Stimulated activated naive CD4-positive, alpha-beta T cell (primary cell): ENCODE data around the gene OTOGL.
"Not testable (repeated sequence)": the region's sequence is repeated elsewhere in the genome, so short reads cannot be mapped to it uniquely, and the experiment has no call there.

Source experiments
- DNase-seq, 6 experiments: peaks; one replicate each; lab custom pipeline; 2025; lab: John Stamatoyannopoulos, UW

Gene OTOGL

GRCh38 chr12:80121661-80122060 lies 22.3 kb downstream of the OTOGL start:
- DNase-seq, result no peak

- no peak for DNase-seq
Observed at GRCh38 chr12:80129895-80130530, 30.7 kb downstream of the OTOGL start.

- no peak for DNase-seq
Observed at GRCh38 chr12:80135624-80136023, 36.3 kb downstream of the OTOGL start.

GRCh38 chr12:80140005-80140404 lies 40.7 kb downstream of the OTOGL start:
- no peak for DNase-seq

GRCh38 chr12:80142640-80143039 lies 43.3 kb downstream of the OTOGL start:
- no peak for DNase-seq

GRCh38 chr12:80143537-80143936 lies 44.2 kb downstream of the OTOGL start:
- no peak for DNase-seq

- not testable (repeated sequence) for DNase-seq
Observed at GRCh38 chr12:80149547-80150313, 50.4 kb downstream of the OTOGL start.

- DNase-seq, result no peak
Observed at GRCh38 chr12:80151131-80151530, 51.8 kb downstream of the OTOGL start.

GRCh38 chr12:80154261-80154660 lies 54.9 kb downstream of the OTOGL start:
- DNase-seq, result no peak

GRCh38 chr12:80156306-80156705 lies 57.0 kb downstream of the OTOGL start:
- DNase-seq, result no peak

- no peak for DNase-seq
Observed at GRCh38 chr12:80157645-80158044, 58.3 kb downstream of the OTOGL start.

- DNase-seq, result no peak
Observed at GRCh38 chr12:80161612-80162011, 62.3 kb downstream of the OTOGL start.

GRCh38 chr12:80162177-80162576 lies 62.8 kb downstream of the OTOGL start:
- DNase-seq, result no peak

- DNase-seq, result no peak
Observed at GRCh38 chr12:80165746-80166145, 66.4 kb downstream of the OTOGL start.

- no peak for DNase-seq
Observed at GRCh38 chr12:80166751-80167150, 67.4 kb downstream of the OTOGL start.

GRCh38 chr12:80168936-80169335 lies 69.6 kb downstream of the OTOGL start:
- DNase-seq, result no peak

- DNase-seq, result no peak
Observed at GRCh38 chr12:80170915-80171314, 71.6 kb downstream of the OTOGL start.

GRCh38 chr12:80173083-80173864 lies 73.9 kb downstream of the OTOGL start:
- DNase-seq, result no peak

GRCh38 chr12:80175307-80175930 lies 76.1 kb downstream of the OTOGL start:
- no peak for DNase-seq

- DNase-seq, result no peak
Observed at GRCh38 chr12:80176706-80177105, 77.4 kb downstream of the OTOGL start.

- DNase-seq, result no peak
Observed at GRCh38 chr12:80178846-80179245, 79.5 kb downstream of the OTOGL start.

- no peak for DNase-seq
Observed at GRCh38 chr12:80183939-80184338, 84.6 kb downstream of the OTOGL start.
